Lower leg skin (tissue), 3 donors: ENCODE results near the gene PSORS1C1.

Experiments used
- CTCF ChIP-seq, 3 donors: fragments of 450-650 bp; IDR thresholded peaks; one replicate each; pipeline ENCODE4 v1.5.1; 2016; ENCODE audit warnings: antibody characterized with exemption in 3 of 3, mild to moderate bottlenecking in 3 of 3, moderate library complexity in 2 of 3
- POLR2A ChIP-seq, 2 donors: fragments of 450-650 bp; IDR thresholded peaks; one replicate each; pipeline ENCODE4 v1.6.1; 2016 to 2017; ENCODE audit warnings: antibody characterized with exemption in 2 of 2, mild to moderate bottlenecking in 1 of 2, moderate library complexity in 1 of 2

GRCh38 chr6:31156641-31157040, 42.0 kb downstream of the PSORS1C1 start:
- no peak for TF ChIP-seq CTCF (IDR thresholded peaks at IDR 0.05)
- no peak for TF ChIP-seq POLR2A (IDR thresholded peaks at IDR 0.05)
